ENCODE data around the gene YAP1. TPM values are rescaled to one million over a fixed set of nuclear protein-coding genes. Genes with fewer than 3 reads are reported as not detected.

Gene YAP1
- total RNA-seq, 1 experiment from 2014 or later: 79.6 TPM

DNA sequence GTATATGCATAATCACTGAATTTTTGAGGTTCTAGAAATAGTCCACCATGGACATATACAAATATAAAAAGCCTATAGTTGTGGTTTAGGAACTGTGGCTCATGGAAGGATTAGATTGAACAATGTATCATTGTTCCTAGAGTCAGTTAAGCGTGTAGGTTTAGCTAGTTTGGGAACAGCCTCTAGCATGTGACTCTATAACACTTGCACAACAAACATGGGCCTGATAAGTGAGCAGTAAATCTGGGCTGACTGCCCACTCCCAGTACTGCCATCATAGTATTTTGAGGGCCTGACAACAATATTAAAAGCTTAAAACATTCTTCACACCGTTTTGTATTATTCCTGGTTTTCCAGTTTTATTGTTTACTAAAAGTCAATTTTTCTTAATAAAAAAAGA is 47.0 kb downstream of the YAP1 start:
- peak; percentile 64 for DNase-seq (ENCODE audit: low read depth)

DNA sequence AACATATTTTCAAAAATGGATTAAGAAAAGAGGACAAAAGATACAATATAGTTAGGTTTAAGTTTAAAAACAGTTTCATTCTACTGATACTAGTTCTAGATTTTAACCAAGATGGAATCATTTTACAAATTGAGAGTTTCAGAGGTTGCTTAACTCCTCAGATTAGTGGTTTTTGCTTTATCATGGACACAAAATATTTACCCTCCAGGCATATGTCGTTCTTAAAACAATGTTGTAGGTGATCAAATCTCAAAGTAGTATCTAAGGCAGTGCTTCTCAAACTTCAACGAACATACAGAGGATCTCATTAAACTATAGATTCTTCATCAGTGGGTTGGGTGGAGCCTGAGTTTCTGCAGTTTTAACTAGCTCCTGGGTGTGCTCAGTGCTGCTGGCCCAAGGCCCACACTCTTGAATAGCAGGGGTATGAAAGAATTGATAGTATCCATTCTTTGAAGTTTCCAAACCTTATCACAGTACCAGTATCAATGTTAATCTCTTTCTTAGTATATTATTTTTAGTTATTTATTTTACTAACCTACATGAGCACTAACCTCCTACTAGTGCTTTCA is 48.0 kb downstream of the YAP1 start:
- peak; percentile 53 for DNase-seq (ENCODE audit: low read depth)

DNA sequence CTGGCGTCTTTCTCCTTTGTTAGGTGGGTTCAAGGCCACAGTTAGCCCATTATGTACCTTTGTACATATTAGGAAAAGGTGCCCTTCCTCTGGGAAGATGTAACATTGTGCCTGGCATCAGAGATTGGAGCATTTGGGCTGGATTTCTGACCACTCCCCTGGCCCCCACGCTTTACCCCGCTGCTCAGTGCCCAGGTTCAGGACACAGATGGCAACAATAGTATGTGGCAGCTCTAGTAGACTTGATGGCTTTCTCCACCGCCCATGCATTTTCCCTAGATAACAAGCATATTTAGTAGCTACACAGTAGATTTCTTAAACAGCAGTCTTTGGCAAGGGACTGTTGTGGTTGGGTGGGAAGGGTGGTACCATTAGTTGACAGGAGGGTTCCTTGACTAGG is 53.1 kb downstream of the YAP1 start:
- DNase-seq (ENCODE audit: low read depth): no peak

DNA sequence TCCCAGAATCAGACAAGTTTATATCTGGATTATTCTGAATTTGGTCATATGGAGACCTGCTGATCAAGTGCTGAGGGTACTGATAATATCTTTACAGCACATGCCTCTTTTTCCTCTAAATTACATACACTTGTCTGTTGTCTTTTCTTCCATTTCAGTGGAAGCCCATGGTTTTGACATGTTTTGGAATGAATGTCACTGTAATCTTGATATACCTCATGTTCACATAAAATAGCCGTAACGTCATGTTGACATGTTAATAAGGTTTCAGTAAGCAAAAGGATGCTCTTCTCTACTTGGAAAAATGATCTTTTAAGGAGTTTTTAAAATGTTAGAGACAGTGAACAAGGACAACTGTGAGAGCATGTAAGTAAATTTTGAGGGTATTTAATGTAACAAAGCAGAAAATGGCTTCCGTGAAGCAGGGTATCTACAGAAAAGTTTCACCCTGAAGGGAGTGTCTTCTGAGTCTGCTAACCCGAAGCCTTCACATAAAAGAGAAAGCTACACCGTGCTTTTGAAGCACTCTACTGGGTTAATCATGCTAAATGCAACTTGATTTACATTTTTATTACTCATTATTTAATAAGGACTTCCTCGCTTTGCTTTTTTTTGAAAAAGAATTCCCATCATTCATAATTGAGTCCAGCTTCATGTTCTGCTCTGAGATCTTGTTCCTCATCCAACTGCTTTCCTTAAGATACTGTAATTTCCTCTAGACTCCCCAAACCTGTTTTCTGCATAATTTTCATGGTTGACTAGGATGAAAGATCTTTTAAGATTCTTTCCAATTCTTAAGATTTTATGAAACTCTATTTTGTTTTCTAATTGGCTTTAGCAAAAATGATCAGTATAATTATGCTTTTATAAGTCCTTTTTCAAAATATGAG is 56.2 kb downstream of the YAP1 start:
- DNase-seq (ENCODE audit: low read depth): no peak

DNA sequence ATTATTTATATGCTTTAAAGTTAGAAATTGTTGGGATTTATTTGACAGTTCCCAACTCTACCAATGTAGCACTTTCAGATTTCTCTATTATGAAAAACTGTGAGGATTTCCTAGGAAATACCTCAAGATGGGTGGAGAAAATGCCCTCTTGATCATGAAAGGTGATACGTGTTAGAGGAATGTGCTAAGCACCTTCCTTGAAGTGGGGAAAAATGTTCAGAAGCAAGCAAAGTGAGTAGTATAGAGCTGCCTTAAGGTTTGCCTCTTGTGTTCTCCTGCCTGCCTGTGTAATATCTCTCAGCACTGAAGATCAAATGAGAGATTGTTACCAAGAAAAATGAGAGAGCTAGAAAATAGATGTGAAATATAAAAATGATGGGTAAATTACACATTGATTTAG is 58.2 kb downstream of the YAP1 start:
- peak; percentile 48 for DNase-seq (ENCODE audit: low read depth)

DNA sequence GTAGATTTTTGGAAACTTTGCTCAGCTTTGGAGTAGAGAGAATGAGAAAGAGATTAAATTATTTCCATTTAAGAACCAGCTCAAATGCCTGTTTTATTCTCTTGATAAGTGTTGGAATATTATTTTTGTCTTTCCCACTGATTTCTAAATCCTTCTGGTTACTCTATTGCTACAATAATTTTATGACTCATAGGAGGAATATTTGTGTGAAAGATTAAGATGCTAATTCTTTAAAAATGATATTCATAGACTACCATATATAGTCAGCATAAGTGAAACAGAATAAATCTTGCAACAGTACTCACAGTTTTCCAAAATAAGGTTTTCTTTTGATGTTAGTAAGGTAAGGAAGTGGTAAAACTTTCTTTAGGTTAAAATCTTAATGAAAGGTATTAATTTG is 60.9 kb downstream of the YAP1 start:
- peak; percentile 54 for DNase-seq (ENCODE audit: low read depth)

DNA sequence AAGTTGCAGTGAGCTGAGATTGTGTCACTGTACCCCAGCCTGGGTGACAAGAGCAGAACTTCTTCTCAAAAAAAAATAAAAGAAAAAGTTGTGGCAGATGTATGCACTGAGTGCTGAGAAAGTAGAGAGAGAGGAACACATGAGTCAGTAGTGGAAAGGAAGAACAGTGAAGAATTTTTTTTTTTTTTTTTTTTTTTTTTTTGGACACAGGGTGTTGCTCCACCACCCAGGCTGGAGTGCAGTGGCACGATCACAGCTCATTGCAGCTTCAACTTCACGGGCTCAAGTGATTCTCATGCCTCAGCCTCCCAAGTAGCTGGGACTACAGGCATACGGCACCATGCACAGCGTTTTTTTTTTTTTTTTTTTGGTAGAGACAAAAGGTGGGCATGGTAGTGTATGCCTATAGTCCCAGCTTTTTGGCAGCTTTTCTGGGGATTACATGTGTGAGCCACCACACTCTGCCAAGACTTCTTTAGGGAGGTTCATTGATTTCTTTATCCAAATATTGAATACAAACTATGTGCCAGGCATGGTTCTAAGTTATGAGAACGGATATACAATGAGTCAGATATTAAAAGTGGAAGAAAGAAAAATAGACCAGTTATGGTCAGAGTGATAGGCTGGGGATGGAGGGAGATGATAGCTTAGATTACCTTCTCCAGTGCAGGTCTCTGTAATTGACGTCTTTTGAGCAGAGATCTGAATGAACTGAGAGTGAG is 62.0 kb downstream of the YAP1 start:
- peak; percentile 52 for DNase-seq (ENCODE audit: low read depth)

DNA sequence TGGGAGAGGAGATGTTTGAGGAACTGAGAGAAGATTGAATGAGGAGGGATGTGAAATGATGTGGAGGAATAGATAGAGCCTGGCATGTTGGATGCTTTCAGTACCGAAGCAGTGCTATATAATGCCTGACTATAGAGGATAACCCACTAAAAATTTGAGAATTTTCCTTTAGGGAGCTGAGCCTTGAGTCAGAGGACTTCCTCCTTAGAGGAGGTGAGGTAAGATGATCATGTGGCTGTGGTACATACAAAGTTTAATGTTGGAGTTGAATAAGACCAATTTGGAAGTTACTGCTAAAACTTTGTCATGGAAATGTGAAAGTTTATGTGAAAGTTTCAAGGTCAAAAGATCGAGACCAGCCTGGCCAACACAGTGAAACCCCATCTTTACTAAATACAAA is 66.9 kb downstream of the YAP1 start:
- DNase-seq (ENCODE audit: low read depth): peak; percentile 35

DNA sequence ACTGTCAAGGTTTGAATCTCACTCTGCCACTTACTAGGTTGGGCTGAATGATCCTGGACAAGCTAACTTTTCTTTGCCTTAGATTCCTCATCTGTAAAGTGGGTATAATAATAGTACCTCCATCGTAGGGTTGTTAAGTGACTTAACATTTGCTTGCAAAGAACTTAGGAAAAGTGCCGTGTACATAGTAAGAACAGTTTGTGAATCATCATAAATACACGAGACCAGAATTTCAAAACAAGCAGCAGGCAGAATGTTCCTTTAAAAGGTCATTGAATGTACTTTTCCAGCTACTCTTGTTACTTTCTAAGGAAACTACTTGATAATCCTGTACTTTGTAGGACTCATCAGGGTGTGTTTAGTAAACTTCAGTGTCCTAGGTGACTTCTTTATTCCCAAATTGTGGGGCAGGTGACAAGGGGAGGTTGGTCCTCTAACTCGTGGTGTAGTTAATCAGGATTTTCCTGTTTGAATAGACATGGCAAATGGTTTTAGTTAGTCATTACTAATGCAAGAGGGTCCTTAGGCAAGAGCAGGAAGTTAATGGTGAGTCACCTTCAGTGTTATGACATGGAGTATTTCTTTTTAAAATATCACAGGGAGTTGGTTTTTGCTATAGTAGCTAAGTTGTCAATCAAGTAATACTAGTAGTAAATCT is 67.9 kb downstream of the YAP1 start:
- DNase-seq (ENCODE audit: low read depth): peak; percentile 92

DNA sequence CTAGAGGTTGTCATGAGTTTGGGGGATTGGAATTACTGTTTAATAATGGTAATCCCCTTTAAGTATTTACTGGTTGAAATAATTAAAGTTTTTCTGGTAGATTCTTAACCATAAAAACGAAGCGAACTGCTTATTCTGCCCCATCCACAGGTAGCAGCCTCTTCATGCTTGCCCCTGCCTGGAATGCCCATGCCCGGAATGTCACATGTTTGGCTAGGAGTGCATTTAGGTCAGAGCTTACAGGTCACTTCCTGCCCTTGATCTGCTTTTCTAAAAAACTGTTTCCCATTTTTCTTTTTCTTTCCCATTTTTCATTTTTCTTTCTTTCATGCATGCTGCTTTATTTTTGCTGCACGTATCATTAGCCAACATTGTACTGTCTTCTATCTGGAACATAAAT is 69.1 kb downstream of the YAP1 start:
- no peak for DNase-seq (ENCODE audit: low read depth)

DNA sequence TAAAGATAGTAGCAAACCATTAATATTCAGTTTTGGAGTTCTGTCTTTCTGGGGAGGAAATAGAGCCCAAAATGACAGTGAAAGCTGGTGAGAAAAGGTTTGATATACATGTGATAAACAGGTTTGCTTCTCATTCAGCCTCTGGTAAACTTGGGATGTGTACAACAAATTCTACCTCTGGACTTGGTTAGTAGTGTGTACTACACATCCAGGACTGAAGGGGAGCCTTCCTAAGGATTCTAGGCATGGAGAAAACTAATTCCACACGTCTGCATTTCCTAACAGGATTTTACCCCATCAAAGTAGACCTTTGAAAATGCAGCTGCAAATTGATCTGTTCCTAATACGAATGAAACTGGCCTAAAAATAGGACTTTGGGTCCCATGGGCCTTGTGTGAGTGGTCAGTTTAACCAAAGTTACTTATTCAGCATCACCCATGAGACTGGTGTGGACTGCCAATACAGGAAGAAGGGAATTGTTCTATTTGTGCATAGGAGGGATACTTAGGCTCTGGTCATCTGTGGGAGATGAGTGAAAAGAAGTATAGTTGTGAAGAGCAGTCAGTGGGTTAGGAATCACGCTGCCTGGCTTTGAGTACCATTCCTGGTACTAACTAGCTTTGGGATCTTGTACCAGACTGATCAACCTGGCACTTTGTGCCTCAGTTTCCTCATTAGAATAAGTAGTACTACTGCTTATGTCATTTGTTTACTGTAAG is 74.2 kb downstream of the YAP1 start:
- DNase-seq (ENCODE audit: low read depth): no peak

DNA sequence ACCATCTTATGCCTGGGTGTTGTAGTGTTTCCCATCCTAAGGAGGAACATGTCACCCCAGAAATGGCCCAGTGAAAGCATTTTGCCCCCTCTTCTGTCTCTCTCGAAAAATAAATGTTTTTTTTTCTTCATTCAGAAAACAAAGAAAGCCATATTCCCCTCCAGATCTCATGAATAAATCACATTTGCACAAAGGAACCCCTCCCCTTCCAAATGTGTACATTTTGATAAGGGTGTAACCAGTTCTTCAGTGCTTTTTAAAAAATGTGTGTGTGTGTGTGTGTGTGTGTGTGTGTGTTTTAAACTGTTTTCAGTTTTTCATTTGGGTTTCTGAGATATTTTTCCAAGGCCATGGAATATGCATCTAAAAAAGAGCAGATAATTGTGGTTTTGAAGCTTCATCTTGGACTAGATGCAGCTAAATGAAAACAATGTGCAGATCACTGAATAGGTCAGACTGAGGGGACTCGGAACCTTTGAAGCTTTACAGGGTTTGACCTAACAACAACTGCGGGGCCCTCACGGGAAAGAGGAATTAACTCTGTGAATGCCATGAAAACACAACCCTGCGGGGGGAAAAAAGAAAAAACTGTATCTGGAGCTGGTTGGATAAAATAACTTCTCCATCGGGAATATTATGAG is 76.4 kb downstream of the YAP1 start:
- no peak for DNase-seq (ENCODE audit: low read depth)

DNA sequence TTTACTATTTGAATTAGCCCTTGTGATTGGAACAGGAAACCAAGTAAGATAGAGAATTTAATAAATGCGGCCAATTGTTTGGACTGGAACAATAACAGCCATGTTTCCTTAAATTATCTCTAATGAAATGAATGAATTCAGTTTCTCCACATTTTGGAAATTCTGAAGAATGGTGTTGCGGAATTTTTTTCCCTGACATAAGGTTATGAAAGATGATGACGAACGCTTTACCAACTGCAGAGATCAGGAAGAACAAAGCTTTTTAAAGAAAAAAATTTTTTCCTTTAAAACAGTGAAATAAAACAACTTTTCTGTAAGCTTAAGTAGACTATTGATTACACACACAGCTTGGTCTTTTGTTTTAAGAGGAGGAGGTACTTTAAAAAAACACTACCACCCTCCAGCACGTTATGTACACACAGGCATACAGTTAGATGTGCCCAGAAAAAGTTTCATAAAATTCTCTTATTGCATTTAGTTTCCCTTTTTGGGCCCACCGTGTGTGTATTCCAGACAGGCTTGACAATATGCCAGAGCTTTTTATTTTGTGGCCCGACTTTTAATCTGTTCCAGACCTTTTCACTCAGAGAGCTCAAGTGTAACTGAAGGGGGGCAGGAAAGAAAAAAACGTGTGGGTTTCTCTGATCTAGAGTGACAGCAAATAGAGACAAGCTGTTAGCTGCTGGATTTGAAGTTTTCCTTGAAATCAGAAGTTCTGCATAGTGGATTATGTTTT is 77.3 kb downstream of the YAP1 start:
- no peak for DNase-seq (ENCODE audit: low read depth)

DNA sequence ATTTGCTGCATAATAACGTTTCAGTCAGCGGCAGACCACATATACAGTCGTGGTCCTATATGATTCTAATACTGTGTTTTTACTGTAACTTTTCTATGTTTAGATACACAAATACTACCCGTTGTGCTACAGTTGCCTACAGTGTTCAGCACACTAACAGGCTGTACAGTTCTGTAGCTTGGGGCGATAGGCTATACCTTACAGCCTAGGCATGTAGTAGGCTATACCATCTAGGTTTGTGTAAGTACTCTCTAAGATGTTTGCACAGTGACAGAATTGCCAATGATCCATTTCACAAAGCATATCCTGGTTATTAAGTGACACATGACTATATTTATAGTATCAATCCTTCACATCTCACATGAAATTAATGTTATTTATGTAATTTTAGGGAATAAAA is 78.2 kb downstream of the YAP1 start:
- DNase-seq (ENCODE audit: low read depth): no peak

DNA sequence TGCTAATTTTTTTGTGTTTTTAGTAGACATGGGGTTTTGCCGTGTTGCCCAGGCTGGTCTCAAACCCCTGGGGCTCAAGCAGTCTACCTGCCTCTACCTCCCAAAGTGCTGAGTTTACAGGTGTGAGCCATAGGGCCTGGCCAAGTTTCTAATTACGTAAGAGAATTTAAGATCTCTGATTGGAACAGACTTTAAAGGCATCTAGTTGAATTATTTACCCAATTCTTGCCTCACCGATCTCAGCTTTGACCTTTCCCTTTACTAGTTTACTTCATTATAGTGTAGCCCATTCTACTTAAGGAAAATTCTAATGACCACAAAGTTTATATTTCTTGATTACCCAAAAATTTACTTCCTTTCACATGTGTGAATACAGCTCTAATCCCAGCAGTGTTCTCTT is 81.6 kb downstream of the YAP1 start:
- peak; percentile 8 for DNase-seq (ENCODE audit: low read depth)

DNA sequence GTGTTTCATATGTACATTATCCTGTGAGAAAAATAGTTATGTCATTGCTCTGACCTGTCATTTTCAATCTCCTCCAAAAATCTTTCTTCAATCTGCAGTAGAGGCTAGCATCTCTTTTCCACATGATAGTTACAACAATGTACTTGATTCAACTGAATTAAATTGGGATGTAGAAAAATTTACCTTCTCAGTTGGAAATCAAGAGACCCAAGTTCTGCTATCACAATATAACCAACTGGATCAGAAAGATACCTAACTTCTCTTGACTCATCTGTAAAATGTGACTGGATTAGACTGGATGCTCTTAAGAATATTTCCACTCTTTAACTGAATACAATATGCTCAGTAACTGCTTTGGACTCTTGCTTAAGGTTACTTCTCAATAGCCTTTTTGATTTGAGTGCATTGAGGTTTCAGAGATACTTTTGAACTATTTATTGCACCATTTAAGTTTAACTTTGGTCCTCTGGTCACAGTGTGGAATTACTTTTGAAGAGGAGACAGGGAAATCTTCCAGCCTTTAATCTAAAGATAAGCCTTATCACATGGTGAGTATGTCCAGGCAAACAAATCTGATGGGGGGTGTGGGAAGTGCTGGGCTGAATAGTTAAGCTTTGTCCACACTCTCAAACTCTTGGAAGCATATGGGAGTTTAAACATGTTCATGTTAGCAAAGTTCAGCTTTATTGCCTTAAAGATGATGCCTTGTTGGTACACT is 82.3 kb downstream of the YAP1 start:
- DNase-seq (ENCODE audit: low read depth): no peak

DNA sequence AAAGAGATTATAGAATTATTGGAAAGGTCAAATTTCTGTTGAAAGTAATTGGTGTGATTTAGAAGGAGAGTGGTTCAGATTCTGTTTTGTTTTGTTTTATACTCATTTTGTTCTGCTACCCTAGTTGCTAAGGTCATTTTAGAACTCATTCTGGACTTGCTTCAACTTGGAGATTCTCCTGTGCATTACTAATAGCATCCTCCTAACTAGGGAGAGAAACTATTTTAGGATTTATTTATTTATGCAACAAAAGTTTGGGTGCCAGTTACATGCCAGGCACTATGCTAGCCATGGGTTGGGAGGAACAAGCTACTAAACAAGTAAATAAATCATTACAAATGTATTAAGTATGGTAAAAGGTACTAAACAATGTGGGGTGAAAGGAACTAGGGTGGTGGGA is 84.0 kb downstream of the YAP1 start:
- DNase-seq (ENCODE audit: low read depth): peak; percentile 13

DNA sequence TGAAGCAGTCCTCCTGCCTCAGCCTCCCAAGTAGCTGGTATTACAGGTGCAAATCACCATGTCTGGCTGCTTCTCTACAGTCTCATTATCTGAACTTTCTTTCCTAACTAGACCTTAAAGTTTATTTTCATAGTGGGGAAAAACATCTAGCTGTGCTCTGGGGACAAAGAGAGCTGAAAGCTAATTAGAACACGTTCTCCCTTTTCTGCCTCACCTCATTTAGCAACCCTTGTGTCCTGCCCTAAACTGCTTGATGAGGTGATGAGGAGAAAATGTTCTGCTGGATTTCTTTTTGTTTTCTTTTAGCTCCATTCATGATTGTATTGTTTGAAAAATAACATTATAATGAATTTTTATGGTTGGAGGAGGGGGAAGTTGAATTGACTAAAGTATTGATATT is 84.7 kb downstream of the YAP1 start:
- no peak for DNase-seq (ENCODE audit: low read depth)

DNA sequence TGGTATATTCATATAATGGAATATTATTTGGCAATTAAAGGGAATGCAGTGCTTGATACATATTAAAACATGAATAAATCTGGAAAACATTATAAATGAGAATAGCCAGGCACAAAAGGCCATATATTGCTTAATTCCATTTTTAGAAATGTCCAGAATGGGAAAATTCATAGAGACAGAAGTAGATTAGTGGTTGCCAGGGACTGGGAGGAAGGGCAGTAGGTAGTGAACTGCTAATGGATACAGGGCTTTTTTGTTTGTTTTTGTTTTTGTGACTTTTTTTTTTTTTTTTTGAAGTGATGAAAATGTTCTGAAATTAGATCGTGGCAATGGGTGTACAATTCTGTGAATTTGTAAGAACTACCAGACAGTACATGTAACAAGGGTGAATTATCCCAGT is 86.1 kb downstream of the YAP1 start:
- DNase-seq (ENCODE audit: low read depth): no peak

DNA sequence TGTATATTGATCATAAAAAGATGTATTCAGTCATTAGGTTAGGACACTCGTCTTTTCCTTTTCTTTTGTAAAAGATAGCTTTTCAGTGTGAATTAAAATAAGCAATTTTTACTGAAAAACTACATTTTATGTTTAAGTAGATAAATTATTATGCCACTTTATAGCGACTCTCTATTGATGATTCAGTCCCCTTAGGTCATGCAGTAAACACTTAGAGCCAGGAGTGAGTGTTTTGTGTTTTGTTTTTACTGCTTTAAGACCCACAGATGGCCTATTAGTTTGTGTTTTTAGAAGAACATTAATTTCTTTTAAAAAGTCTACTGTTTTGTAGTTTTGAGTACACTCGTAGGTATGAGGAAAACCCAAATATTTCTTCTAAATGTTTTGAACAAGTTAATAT is 86.6 kb downstream of the YAP1 start:
- peak; percentile 36 for DNase-seq (ENCODE audit: low read depth)
